Neural cell (in vitro differentiated cells): ENCODE results near the gene SHTN1. TPM values are rescaled to one million over a fixed set of nuclear protein-coding genes. Genes with fewer than 3 reads are reported as not detected.

Experiments
- H2AFZ ChIP-seq: fragments of 200-600, 300-800 bp; sonication (generic), shearing (Covaris generic); 2 replicates; pipeline ENCODE4 v1.6.0; 2014; ENCODE audit warnings: low read depth, mild to moderate bottlenecking, antibody characterized with exemption, low read length, moderate library complexity
- H3F3A ChIP-seq: fragments of 200-600 bp; shearing (Covaris generic); 2 replicates; pipeline ENCODE4 v1.6.1; 2016; ENCODE audit warnings: mild to moderate bottlenecking, moderate library complexity, mixed read lengths, antibody characterized with exemption, low read length; ENCODE audit not compliant: insufficient read depth, poor library complexity, severe bottlenecking
- H3K27ac ChIP-seq: fragments of 200-600, 300-800 bp; sonication (generic), shearing (Covaris generic); 2 replicates; pipeline ENCODE4 v1.5.1; 2014; ENCODE audit warnings: mild to moderate bottlenecking, low read length, moderate library complexity
- H3K27me3 ChIP-seq: fragments of 300-800, 200-600 bp; sonication (generic), shearing (Covaris generic); 2 replicates; pipeline ENCODE4 v1.6.0; 2014; ENCODE audit warnings: mild to moderate bottlenecking, low read depth, low read length, moderate library complexity; ENCODE audit not compliant: insufficient read depth
- H3K36me3 ChIP-seq: fragments of 300-800, 200-600 bp; sonication (generic), shearing (Covaris generic); 2 replicates; pipeline ENCODE4 v1.5.1; 2014; ENCODE audit warnings: mild to moderate bottlenecking, antibody characterized with exemption, low read length, moderate library complexity; ENCODE audit not compliant: insufficient read depth
- H3K4me2 ChIP-seq: fragments of 300-800, 200-600 bp; sonication (generic), shearing (Covaris generic); 2 replicates; pipeline ENCODE4 v1.6.0; 2014; ENCODE audit warnings: mild to moderate bottlenecking, low read length
- H3K4me3 ChIP-seq: fragments of 300-800, 200-600 bp; sonication (generic), shearing (Covaris generic); 2 replicates; pipeline ENCODE4 v1.5.1; 2014; ENCODE audit warnings: mild to moderate bottlenecking, low read length, moderate library complexity
- H3K79me2 ChIP-seq: fragments of 200-600 bp; shearing (Covaris generic); replicated peaks from 2 replicates; pipeline ENCODE4 v1.6.0; 2014; ENCODE audit warnings: mild to moderate bottlenecking, low read length, moderate library complexity; ENCODE audit not compliant: insufficient read depth
- H3K9ac ChIP-seq: fragments of 300-800, 200-600 bp; sonication (generic), shearing (Covaris generic); 2 replicates; pipeline ENCODE4 v1.6.1; 2016; ENCODE audit warnings: mild to moderate bottlenecking, low read length, mixed read lengths
- H3K9me2 ChIP-seq: fragments of 200-600 bp; shearing (Covaris generic); 2 replicates; pipeline ENCODE4 v1.6.1; 2016; ENCODE audit warnings: mild to moderate bottlenecking, low read length, mixed read lengths; ENCODE audit not compliant: insufficient read depth
- H3K9me3 ChIP-seq: fragments of 200-600, 300-800 bp; sonication (generic), shearing (Covaris generic); 2 replicates; pipeline ENCODE4 v1.6.1; 2016; ENCODE audit warnings: mild to moderate bottlenecking, mixed run types, low read length, moderate library complexity, mixed read lengths
- H4K20me1 ChIP-seq: fragments of 200-600 bp; shearing (Covaris generic); 2 replicates; pipeline ENCODE4 v1.6.1; 2016; ENCODE audit warnings: mild to moderate bottlenecking, mixed run types; ENCODE audit not compliant: insufficient read depth
- EZH2 ChIP-seq: fragments of 200-600, 300-800 bp; shearing (Covaris generic), sonication (generic); IDR thresholded peaks from 2 replicates; pipeline ENCODE4 v1.6.1; 2014; ENCODE audit warnings: antibody characterized with exemption, low read length, borderline replicate concordance, mild to moderate bottlenecking; ENCODE audit not compliant: insufficient read depth, poor library complexity, severe bottlenecking
- MXI1 ChIP-seq: fragments of 450-650 bp; conservative IDR thresholded peaks from 2 replicates; pipeline ENCODE4 v1.6.1; 2014; ENCODE audit warnings: antibody characterized with exemption, mild to moderate bottlenecking; ENCODE audit not compliant: poor library complexity, severe bottlenecking
- SMC3 ChIP-seq: fragments of 450-650 bp; conservative IDR thresholded peaks from 2 replicates; pipeline ENCODE4 v1.6.1; 2014; ENCODE audit warnings: antibody characterized with exemption, mild to moderate bottlenecking, moderate library complexity; ENCODE audit not compliant: poor library complexity
- TAF1 ChIP-seq: IDR thresholded peaks from 2 replicates; pipeline ENCODE4 v1.6.1; 2012; ENCODE audit warnings: low read depth
- polyA plus RNA-seq: library from polyadenylated mRNA; depleted of rRNA; stranded (reverse); fragments of >200 nt; gene quantifications from 2 replicates; pipeline ENCODE4 v1.2.3, GENCODE V29; 2014
- TF ChIP-seq, protein P1 (sequence below): fragments of 450-650 bp; IDR thresholded peaks from 2 replicates; pipeline ENCODE4 v1.5.1; 2014; ENCODE audit warnings: antibody characterized with exemption, mild to moderate bottlenecking, moderate library complexity; ENCODE audit not compliant: poor library complexity, severe bottlenecking
- TF ChIP-seq, protein P2 (sequence below): IDR thresholded peaks from 2 replicates; pipeline ENCODE4 v1.6.1; 2012; ENCODE audit warnings: borderline replicate concordance

The SHTN1 gene
- polyA plus RNA-seq, 1 donor from 2014 or later, result 55.8 TPM

DNA sequence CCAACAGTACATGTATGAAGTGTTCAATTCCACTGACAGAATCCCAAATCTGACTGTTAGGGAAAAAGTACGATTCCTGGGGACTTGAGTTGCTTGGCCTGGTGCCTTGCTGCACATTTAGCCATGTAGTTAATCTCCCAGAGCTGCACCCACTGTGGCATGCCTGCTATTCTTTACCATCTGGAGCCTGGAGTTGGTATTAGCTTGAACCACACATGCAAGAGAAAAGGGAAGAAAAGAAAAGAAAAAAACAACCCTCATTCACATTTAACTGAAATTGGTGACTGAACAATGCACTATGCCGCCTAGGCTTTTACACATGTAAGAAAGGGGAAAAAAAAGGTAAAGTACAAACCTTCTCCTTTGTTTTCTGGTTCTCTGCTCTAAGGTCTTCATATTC, 26.1 kb downstream of the SHTN1 start:
- TF ChIP-seq SMC3 (no peak), TAF1 (no peak), MXI1 (no peak), EZH2 (no peak)
- TF ChIP-seq, protein P1, sequence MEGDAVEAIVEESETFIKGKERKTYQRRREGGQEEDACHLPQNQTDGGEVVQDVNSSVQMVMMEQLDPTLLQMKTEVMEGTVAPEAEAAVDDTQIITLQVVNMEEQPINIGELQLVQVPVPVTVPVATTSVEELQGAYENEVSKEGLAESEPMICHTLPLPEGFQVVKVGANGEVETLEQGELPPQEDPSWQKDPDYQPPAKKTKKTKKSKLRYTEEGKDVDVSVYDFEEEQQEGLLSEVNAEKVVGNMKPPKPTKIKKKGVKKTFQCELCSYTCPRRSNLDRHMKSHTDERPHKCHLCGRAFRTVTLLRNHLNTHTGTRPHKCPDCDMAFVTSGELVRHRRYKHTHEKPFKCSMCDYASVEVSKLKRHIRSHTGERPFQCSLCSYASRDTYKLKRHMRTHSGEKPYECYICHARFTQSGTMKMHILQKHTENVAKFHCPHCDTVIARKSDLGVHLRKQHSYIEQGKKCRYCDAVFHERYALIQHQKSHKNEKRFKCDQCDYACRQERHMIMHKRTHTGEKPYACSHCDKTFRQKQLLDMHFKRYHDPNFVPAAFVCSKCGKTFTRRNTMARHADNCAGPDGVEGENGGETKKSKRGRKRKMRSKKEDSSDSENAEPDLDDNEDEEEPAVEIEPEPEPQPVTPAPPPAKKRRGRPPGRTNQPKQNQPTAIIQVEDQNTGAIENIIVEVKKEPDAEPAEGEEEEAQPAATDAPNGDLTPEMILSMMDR, result no peak
- TF ChIP-seq, protein P2, sequence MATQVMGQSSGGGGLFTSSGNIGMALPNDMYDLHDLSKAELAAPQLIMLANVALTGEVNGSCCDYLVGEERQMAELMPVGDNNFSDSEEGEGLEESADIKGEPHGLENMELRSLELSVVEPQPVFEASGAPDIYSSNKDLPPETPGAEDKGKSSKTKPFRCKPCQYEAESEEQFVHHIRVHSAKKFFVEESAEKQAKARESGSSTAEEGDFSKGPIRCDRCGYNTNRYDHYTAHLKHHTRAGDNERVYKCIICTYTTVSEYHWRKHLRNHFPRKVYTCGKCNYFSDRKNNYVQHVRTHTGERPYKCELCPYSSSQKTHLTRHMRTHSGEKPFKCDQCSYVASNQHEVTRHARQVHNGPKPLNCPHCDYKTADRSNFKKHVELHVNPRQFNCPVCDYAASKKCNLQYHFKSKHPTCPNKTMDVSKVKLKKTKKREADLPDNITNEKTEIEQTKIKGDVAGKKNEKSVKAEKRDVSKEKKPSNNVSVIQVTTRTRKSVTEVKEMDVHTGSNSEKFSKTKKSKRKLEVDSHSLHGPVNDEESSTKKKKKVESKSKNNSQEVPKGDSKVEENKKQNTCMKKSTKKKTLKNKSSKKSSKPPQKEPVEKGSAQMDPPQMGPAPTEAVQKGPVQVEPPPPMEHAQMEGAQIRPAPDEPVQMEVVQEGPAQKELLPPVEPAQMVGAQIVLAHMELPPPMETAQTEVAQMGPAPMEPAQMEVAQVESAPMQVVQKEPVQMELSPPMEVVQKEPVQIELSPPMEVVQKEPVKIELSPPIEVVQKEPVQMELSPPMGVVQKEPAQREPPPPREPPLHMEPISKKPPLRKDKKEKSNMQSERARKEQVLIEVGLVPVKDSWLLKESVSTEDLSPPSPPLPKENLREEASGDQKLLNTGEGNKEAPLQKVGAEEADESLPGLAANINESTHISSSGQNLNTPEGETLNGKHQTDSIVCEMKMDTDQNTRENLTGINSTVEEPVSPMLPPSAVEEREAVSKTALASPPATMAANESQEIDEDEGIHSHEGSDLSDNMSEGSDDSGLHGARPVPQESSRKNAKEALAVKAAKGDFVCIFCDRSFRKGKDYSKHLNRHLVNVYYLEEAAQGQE, result no peak
- Histone ChIP-seq H3K27me3 (no peaks in the 10 kb centered on the region), H3K36me3 (no peaks in the 10 kb centered on the region), H3K4me2 (no peak overlapping the region), H3K4me3 (no peak overlapping the region), H2AFZ (no peak overlapping the region), H4K20me1 (no peaks in the 10 kb centered on the region), H3K9me3 (no peaks in the 10 kb centered on the region), H3K9ac (no peak overlapping the region), H3F3A (no peaks in the 10 kb centered on the region), H3K27ac (no peak overlapping the region), H3K9me2 (no peaks in the 10 kb centered on the region), H3K79me2 (peaks cover 5% of the 10 kb centered on the region)

DNA sequence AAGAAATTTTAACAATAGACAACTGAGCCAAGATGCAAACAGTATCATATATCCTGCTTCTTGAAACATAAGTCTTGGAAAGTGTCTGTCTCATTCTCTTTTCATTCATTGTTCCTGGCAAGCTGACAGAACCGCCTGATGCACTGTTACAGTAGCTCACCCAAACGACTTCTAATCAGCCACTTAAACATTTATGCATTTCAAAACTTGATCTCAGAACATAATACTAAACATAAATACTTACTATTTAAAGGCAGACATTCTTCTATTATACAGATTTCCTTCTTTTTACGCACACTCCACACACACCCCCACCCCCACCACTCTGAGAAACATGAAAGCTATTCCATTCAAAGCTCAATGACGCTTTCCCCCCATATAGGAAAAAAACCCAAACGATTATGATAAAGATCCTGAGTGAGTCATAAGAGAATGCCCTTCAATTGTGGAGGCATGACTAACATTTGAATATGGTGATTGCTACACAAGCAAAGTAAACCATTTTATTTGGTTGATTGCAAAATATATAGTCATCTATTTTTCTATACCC, 30.5 kb downstream of the SHTN1 start:
- Histone ChIP-seq H3K27ac (no peak overlapping the region), H3F3A (no peaks in the 10 kb centered on the region), H3K9me3 (no peaks in the 10 kb centered on the region), H2AFZ (no peak overlapping the region), H3K9ac (no peak overlapping the region), H3K9me2 (no peaks in the 10 kb centered on the region), H3K36me3 (no peaks in the 10 kb centered on the region), H3K79me2 (no peaks in the 10 kb centered on the region), H4K20me1 (no peaks in the 10 kb centered on the region), H3K4me2 (no peak overlapping the region), H3K4me3 (peak overlapping the region; percentile 37), H3K27me3 (no peaks in the 10 kb centered on the region)
- TF ChIP-seq, protein P2, result no peak
- TF ChIP-seq, protein P1, result no peak
